ENCODE measurements around the gene ANKFN1. TPM values are rescaled to one million over a fixed set of nuclear protein-coding genes. Genes with fewer than 3 reads are reported as not detected.

Gene ANKFN1
- total and polyA plus RNA-seq, 2 donors from 2014 or later = 0.19 TPM; not detected in 1

DNA sequence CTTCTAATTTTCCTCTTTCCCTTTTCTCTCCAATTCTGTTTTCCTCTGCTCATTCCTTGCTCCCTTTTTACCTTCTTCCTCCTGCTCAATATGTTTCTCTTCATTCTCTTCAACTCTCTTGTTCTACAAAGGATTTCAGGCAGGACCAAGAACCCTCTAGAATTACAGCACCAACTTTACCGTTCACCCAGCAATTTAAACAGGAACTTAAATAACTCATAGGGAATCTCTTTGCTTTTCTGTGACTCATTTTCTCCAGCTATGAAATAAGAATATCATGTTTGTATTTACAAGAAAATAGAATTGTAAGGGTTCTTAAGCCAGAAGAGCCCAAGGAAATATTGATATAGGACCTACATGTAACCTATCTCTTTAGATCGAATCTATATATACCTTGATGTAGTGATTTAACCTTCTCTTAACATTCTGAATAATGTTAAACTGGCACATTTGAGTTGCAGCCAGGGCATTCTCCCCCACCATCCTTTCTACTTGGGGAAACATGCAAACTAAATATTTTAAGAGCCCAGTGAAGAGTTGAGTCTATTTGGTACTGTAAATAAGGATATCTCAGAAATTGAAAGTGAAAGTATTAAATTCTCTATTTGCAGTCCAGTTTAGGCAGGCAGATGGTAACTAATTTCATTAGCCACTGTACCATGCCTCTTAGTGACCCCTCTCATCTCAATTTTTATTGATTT is 137.0 kb downstream of the ANKFN1 start:
- intact Hi-C loops (cut with DNase I) = no loop called here
- Histone ChIP-seq H3K9me3 (ENCODE audit: control insufficient read depth in 2 of 3, insufficient read depth in 1 of 3, low read length in 3 of 3) (no peaks in the 10 kb centered on the region), H3K36me3 (ENCODE audit: control insufficient read depth in 2 of 3, insufficient read depth in 3 of 3, low read length in 3 of 3) (no peaks in the 10 kb centered on the region), H3K4me1 (ENCODE audit: control insufficient read depth in 2 of 3, insufficient read depth in 2 of 3, low read depth in 1 of 3, low read length in 3 of 3) (no peaks in the 10 kb centered on the region), H3K4me3 (ENCODE audit: low read length in 3 of 3) (peak overlapping the region in 2 of 3 donors; percentile 31 to 39), H3K27me3 (ENCODE audit: control insufficient read depth, insufficient read depth, low read length) (no peaks in the 10 kb centered on the region), H3K27ac (ENCODE audit: low read depth in 2 of 2, low read length in 2 of 2) (no peak overlapping the region), H3K9ac (ENCODE audit: low read length in 3 of 3) (no peak overlapping the region)
- DNase-seq (no peak), FAIRE-seq (no peak)
- TF ChIP-seq CTCF (IDR thresholded peaks at IDR 0.05; ENCODE audit: borderline replicate concordance, extremely low read depth, insufficient read depth) = no peak

DNA sequence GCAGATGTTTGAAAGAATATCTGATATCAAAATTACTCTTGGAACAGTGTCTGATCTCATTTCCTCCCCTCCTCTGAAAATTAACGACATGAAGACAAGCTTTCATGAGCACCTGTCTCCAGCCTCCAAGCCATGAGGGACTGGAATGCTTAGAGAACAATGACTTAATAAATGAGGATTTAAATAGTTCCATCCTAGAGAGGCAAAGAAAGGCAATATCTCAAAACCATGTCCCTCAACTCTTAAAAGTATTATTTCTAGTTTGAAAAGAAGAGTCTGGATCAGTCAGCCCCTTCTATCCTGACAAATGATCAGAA is 137.5 kb downstream of the ANKFN1 start:
- no peak for FAIRE-seq
- no peaks in the 10 kb centered on the region for H3K9me3 ChIP-seq (ENCODE audit: control insufficient read depth in 2 of 3, insufficient read depth in 1 of 3, low read length in 3 of 3)
- peak in 2 of 5 donors; percentile 4 to 29 for DNase-seq
- intact Hi-C loops (cut with DNase I) = no loop called here
- H3K36me3 ChIP-seq (ENCODE audit: control insufficient read depth in 2 of 3, insufficient read depth in 3 of 3, low read length in 3 of 3) = no peaks in the 10 kb centered on the region
- no peak overlapping the region for H3K9ac ChIP-seq (ENCODE audit: low read length in 3 of 3)
- H3K4me1 ChIP-seq (ENCODE audit: control insufficient read depth in 2 of 3, insufficient read depth in 2 of 3, low read depth in 1 of 3, low read length in 3 of 3) = no peaks in the 10 kb centered on the region
- H3K27ac ChIP-seq (ENCODE audit: low read depth in 2 of 2, low read length in 2 of 2) = no peak overlapping the region
- no peak for TF ChIP-seq CTCF (IDR thresholded peaks at IDR 0.05; ENCODE audit: borderline replicate concordance, extremely low read depth, insufficient read depth)
- H3K4me3 ChIP-seq (ENCODE audit: low read length in 3 of 3) = peak overlapping the region in 2 of 3 donors; percentile 31 to 39
- no peaks in the 10 kb centered on the region for H3K27me3 ChIP-seq (ENCODE audit: control insufficient read depth, insufficient read depth, low read length)

DNA sequence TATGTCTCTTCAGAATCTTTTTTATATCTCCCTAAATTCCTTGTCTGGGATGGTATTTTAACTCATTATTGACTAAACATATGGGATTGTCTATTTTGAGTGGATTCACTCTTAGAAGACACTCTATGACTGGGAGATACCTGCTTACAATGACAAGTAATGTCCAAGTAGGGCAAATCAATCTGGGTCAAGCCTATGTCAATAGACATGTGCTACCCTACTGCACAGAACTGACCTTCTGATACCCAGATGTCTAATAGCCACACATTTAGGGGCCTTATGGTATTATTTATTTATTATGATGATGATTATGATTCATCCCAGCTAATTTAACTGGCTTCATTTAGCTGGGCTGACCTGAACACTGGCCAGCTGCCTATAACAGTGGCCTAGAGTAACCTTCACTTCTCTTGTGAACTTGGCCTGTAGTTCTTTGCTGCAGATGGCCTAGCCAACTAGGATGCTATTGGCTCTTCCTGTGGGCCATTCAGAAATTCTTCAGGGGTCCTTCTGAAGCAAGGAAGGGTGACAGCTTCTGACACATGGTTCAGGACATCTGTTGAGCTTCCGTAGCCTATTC is 138.0 kb downstream of the ANKFN1 start:
- Histone ChIP-seq H3K9me3 (ENCODE audit: control insufficient read depth in 2 of 3, insufficient read depth in 1 of 3, low read length in 3 of 3) (no peaks in the 10 kb centered on the region), H3K27me3 (ENCODE audit: control insufficient read depth, insufficient read depth, low read length) (no peaks in the 10 kb centered on the region), H3K27ac (ENCODE audit: low read depth in 2 of 2, low read length in 2 of 2) (no peak overlapping the region), H3K4me1 (ENCODE audit: control insufficient read depth in 2 of 3, insufficient read depth in 2 of 3, low read depth in 1 of 3, low read length in 3 of 3) (no peaks in the 10 kb centered on the region), H3K4me3 (ENCODE audit: low read length in 3 of 3) (peak overlapping the region in 1 of 3 donors; percentile 31), H3K36me3 (ENCODE audit: control insufficient read depth in 2 of 3, insufficient read depth in 3 of 3, low read length in 3 of 3) (no peaks in the 10 kb centered on the region), H3K9ac (ENCODE audit: low read length in 3 of 3) (no peak overlapping the region)
- intact Hi-C loops (cut with DNase I) = no loop called here
- FAIRE-seq = no peak
- DNase-seq = no peak
- no peak for TF ChIP-seq CTCF (IDR thresholded peaks at IDR 0.05; ENCODE audit: borderline replicate concordance, extremely low read depth, insufficient read depth)

All from kidney (tissue), 14 donors.